GM18499 (cell line): ENCODE results near the gene CUL5.

Experiments
- ATAC-seq: cut with Tn5 transposase; IDR thresholded peaks from one replicate; pipeline ENCODE4 v1.9.1; 2021; ENCODE audit warnings: moderate number of reproducible peaks; ENCODE audit not compliant: insufficient read depth, unreplicated experiment

CUL5 gene

GRCh38 chr11:108008656-108009496, at the start of gene CUL5:
CUL5 (plus strand) TSS chr11:108008898; CDS start chr11:108009349, 451 bp downstream.
- ATAC-seq: peak; percentile 69

- no peak for ATAC-seq
These were observed 47.2 kb upstream of the CUL5 start for GRCh38 chr11:107961480-107961879.

- no peak for ATAC-seq
These were observed 46.5 kb upstream of the CUL5 start for GRCh38 chr11:107962181-107962580.

GRCh38 chr11:107963091-107963490, 45.6 kb upstream of the CUL5 start:
- no peak for ATAC-seq

- no peak for ATAC-seq
These were observed 39.5 kb upstream of the CUL5 start for GRCh38 chr11:107969219-107969618.

- no peak for ATAC-seq
These were observed 38.6 kb upstream of the CUL5 start for GRCh38 chr11:107970049-107970448.

- no peak for ATAC-seq
These were observed 35.1 kb upstream of the CUL5 start for GRCh38 chr11:107973641-107974040.

- no peak for ATAC-seq
These were observed 20.1 kb upstream of the CUL5 start for GRCh38 chr11:107988397-107989158.

GRCh38 chr11:107991868-107992414, 16.8 kb upstream of the CUL5 start:
- no peak for ATAC-seq

- no peak for ATAC-seq
These were observed 12.5 kb upstream of the CUL5 start for GRCh38 chr11:107996006-107996776.

GRCh38 chr11:107998761-107999160, 9.9 kb upstream of the CUL5 start:
- ATAC-seq: no peak

GRCh38 chr11:107999759-108000455, 8.8 kb upstream of the CUL5 start:
- peak; percentile 80 for ATAC-seq

GRCh38 chr11:108002476-108002875, 6.2 kb upstream of the CUL5 start:
- ATAC-seq: no peak

GRCh38 chr11:108003623-108004022, 5.1 kb upstream of the CUL5 start:
- ATAC-seq: no peak

GRCh38 chr11:108007819-108008218, 879 bp upstream of the CUL5 start:
- no peak for ATAC-seq

GRCh38 chr11:108009497-108010370, 1.0 kb downstream of the CUL5 start:
- no peak for ATAC-seq

GRCh38 chr11:108012139-108012725, 3.5 kb downstream of the CUL5 start:
- ATAC-seq: no peak

- no peak for ATAC-seq
These were observed 7.9 kb downstream of the CUL5 start for GRCh38 chr11:108016647-108017046.

GRCh38 chr11:108018708-108019107, 10.0 kb downstream of the CUL5 start:
- no peak for ATAC-seq
